Motor neuron (in vitro differentiated cells): ENCODE results near the gene EPHB3. TPM values are rescaled to one million over a fixed set of nuclear protein-coding genes. Genes with fewer than 3 reads are reported as not detected.

Source experiments
- ATAC-seq, 8 experiments: fragments of 200-7000 bp; cut with Tn5 transposase; replicated peaks in 6 of 8; 2 replicates each; pipeline ENCODE4 v1.8.0; 2021; ENCODE audit warnings: mild to moderate bottlenecking in 8 of 8, moderate library complexity in 8 of 8
- H3K27ac ChIP-seq, 2 donors: fragments of 250-450 bp; sonication (Bioruptor Pico); 2 replicates each; pipeline ENCODE4 v1.9.0; 2021; ENCODE audit warnings: antibody characterized with exemption in 2 of 2, mild to moderate bottlenecking in 2 of 2, moderate library complexity in 1 of 2
- H3K4me1 ChIP-seq, 2 donors: fragments of 250-450 bp; sonication (Bioruptor Pico); replicated peaks in 1 of 2; 2 replicates each; pipeline ENCODE4 v1.6.1; 2021; ENCODE audit warnings: antibody characterized with exemption in 2 of 2, mild to moderate bottlenecking in 2 of 2, moderate library complexity in 1 of 2
- H3K4me3 ChIP-seq, 5 donors: fragments of 250-450 bp; sonication (Bioruptor Pico); 2 replicates each; pipeline ENCODE4 v1.9.0; 2021; ENCODE audit warnings: antibody characterized with exemption in 5 of 5, mild to moderate bottlenecking in 5 of 5, moderate library complexity in 4 of 5
- WGBS, 10 experiments: fragments of 450-650 bp; shearing (Covaris generic); methylation state at CpG; one replicate each; pipeline ENCODE4 v1.0.0; 2022; 5-methylcytosine and 5-hydroxymethylcytosine counted together
- in situ Hi-C, 9 experiments: fragments of 400-800 bp; cut with MboI; loops; one replicate each; pipeline ENCODE4 v1.15.0; 2021; ENCODE audit warnings: low sequenced_read_pairs in 9 of 9, low pct_unique_long_range_greater_than_20kb in 2 of 9; ENCODE audit not compliant: unreplicated experiment in 9 of 9
- total RNA-seq, 8 experiments: library from RNA; unstranded; fragments of 300-600 nt; gene quantifications; 2 replicates each; pipeline versions ENCODE4 v1.2.3 to v1.2.4, GENCODE V29; 2022

Gene EPHB3
- total RNA-seq, 8 experiments from 2014 or later, result 2.3 to 40.3 (median 16.9) TPM

DNA sequence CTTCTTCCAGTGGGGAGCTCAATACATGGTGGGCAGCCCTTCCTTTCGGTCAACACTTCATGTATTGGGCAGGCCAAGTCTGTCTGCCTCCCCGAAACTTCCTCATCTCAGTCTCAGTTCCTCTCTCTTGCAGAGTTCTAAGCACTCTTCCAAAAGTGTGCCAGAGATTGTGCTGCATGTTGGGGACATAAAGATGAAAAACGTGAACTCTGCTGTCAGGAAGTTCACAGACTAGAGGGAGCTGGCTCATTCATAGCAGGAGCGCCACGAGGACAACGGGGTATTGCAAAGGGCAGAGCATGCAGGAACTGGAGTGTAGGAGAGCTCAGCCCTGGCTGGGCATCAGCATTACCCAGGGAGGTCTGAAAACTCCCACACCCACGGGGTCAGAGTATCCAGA lies 15.3 kb upstream of the EPHB3 start:
- Histone ChIP-seq H3K4me3 (no peak overlapping the region), H3K27ac (no peak overlapping the region), H3K4me1 (peaks cover 7 to 11% of the 10 kb centered on the region in 2 donors)
- no peak for ATAC-seq
- WGBS, 10 experiments, result 57 to 81% (median 72%) methylated on average over 2 to 3 of the region's 7 CpGs; no CpG with 5 or more reads in 7 of the 10 experiments
- in situ Hi-C loops, result loop anchor here in 6 of 9 experiments (10.0 to 25.0 kb wide), 5 partner anchors 134 to 659 kb away; partner anchors contain the start of genes THPO (in 3 of the 6), CLCN2 (in 2 of the 6), POLR2H (in 2 of the 6) and CHRD (in 1 of the 6)

DNA sequence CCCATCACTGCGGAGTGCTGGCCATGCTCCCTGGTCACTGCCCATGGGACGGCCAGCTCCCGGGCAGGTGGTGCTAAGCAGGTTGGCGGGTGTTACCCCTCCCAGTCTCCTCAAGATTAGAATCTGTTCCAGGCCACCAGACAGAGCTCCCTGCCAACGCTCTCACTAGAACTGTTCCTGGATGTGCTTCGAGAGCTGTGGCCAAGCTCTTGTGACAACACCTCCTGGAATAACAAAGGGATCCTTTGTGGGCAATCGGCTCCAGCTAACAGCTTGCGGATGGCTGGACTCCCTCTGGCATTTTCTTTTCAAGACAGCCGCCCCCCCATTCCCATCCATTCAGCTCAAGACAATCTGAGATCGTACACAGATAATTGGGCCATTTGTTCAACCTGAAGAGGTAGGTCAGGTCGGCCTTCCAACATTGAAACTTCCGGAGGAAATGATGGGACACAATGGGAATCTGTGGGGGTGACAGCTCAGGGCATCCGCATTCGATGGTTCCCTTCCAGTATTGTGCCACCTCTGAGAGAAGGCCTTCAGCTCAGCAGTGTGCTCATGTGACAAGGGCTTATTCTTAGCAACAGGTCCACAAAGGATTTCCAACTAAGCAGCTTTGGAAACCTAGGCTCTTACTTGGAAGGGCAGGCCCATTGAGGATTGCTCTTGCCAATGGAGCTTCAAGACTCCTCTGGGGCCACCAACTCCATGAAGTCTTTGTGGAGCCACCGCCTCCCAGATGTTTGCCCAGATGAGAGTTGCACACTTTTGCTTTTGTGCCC lies 11.6 kb upstream of the EPHB3 start:
- 20 to 80% (median 52%) methylated on average over 1 to 7 of the region's 15 CpGs; no CpG with 5 or more reads in 2 of the 10 experiments for WGBS, 10 experiments
- H3K27ac ChIP-seq, result no peak overlapping the region
- peak in 5 of 8 experiments; percentile 14 to 79 (median 69) for ATAC-seq
- no peak overlapping the region for H3K4me3 ChIP-seq
- peaks cover 4 to 7% of the 10 kb centered on the region in 2 donors for H3K4me1 ChIP-seq
- in situ Hi-C loops, result loop anchor here in 6 of 9 experiments (10.0 to 25.0 kb wide), 5 partner anchors 138 to 663 kb away; partner anchors contain the start of genes THPO (in 3 of the 6), CLCN2 (in 2 of the 6), POLR2H (in 2 of the 6) and CHRD (in 1 of the 6)

DNA sequence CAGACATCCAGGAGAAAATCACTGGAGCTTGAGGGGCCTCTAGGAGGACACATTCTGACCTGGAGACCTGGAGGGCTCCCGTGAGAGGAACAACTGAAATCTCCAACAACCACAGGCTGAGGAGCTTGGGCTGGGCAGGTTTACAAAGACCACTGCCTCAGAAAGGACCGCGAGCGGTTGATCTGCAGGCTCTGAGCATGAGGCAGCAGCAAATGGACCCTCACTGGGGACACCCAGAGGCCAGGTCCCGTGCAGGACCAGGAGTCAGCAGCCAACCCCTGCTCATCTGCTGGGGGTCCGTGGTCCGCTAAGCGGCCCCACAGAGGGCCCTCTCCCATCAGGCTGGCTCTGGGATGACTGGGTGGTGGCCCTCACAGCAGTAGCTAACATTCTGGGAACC lies 10.5 kb upstream of the EPHB3 start:
- peaks cover 4 to 7% of the 10 kb centered on the region in 2 donors for H3K4me1 ChIP-seq
- in situ Hi-C loops, result no loop called here

DNA sequence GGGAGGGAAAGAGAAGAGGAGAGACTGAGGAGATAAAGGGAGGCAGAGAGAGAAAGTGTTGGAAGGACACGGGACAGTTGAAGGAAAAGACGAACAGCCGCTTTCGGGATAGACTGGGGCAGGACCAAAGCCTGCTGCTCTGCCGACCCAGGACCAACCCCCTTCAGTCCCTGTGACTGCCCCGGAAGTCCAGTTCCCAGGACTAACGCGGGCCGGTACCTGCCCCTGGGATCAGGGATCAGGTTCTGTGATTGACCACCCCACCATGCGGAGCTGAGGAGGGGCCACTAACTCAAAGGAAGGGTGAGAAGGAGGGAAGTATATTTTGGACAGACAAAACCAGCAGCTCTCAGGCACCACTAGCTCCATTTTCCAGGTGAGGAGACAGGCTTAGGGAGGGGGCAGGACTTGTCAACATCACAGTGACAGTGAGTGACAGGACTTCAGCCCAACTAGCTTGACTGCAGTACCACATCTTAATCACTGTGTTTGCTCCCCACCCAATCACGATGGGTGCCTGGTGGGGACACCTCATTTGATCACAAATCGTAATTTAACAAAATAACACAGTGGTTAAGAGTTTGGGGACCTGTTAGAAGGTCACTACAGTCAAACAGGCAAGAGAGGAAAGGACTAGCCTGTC lies 9.8 kb upstream of the EPHB3 start:
- H3K27ac ChIP-seq, result no peak overlapping the region
- ATAC-seq, result no peak
- peaks cover 4 to 7% of the 10 kb centered on the region in 2 donors for H3K4me1 ChIP-seq
- in situ Hi-C loops, result no loop called here
- 10 to 100% (median 77%) methylated on average over 1 to 9 of the region's 12 CpGs; no CpG with 5 or more reads in 1 of the 10 experiments for WGBS, 10 experiments
- H3K4me3 ChIP-seq, result no peak overlapping the region

More for the DNA sequence above, 10.5 kb upstream of the EPHB3 start:
- Histone ChIP-seq H3K27ac (no peak overlapping the region), H3K4me3 (no peak overlapping the region)
- ATAC-seq, result no peak
- 25 to 100% (median 75%) methylated on average over 2 to 4 of the region's 8 CpGs; no CpG with 5 or more reads in 5 of the 10 experiments for WGBS, 10 experiments

DNA sequence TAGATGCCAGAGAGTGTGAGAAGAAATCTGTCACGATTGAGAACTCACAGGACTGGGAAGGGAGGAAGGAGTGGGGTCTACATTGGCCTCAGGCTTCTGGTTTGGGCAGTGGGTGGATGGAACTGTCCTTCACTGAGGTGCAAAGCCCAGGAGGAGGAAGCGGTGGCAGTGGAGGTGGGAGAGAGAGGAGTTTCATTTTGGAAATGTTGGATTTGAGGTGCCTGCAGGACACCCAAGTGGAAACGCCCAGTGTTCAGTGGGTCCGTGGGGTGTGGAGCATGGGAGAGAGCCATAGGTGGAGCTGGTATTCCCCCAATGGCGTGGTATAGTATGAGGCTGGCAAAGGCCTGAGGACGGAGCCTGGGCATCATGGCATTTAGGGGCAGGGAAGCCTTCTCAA lies 9.3 kb upstream of the EPHB3 start:
- Histone ChIP-seq H3K4me1 (peaks cover 4 to 7% of the 10 kb centered on the region in 2 donors), H3K4me3 (no peak overlapping the region), H3K27ac (no peak overlapping the region)
- 17 to 93% (median 67%) methylated on average over 1 to 6 of the region's 6 CpGs; no CpG with 5 or more reads in 1 of the 10 experiments for WGBS, 10 experiments
- no peak for ATAC-seq
- in situ Hi-C loops, result no loop called here

GRCh38 chr3:184552863-184553262 lies 8.7 kb upstream of the EPHB3 start:
- Histone ChIP-seq H3K4me1 (peaks cover 4 to 7% of the 10 kb centered on the region in 2 donors), H3K4me3 (no peak overlapping the region), H3K27ac (no peak overlapping the region)
- ATAC-seq, result no peak
- 69 to 100% (median 90%) methylated on average over 2 to 9 of the region's 13 CpGs; no CpG with 5 or more reads in 1 of the 10 experiments for WGBS, 10 experiments
- in situ Hi-C loops, result no loop called here

DNA sequence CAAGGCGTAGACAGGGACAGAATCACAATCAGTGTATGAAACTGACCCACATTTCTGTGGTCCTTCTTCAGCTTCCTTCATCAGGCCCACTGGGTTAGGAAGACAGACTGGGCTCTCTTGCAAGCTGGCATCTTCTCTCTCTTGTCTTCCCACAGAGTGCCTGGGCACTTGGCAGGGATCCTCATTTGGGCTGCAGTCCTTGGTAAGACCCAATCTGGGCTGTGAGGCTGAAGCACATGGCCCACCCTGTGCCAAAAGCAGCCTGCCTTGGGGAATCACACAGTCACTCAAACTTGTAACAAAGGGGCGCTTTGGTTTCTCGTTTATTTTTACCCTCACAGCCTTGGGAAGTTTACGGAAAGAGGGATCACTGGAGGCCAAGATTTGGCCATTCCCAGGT lies 8.2 kb upstream of the EPHB3 start:
- Histone ChIP-seq H3K4me3 (no peak overlapping the region), H3K27ac (no peak overlapping the region), H3K4me1 (peaks cover 4 to 7% of the 10 kb centered on the region in 2 donors)
- in situ Hi-C loops, result no loop called here
- no peak for ATAC-seq
- WGBS, 10 experiments, result 71 to 100% (median 86%) methylated on average over 1 to 3 of the region's 4 CpGs; no CpG with 5 or more reads in 3 of the 10 experiments

GRCh38 chr3:184554461-184554860 lies 7.1 kb upstream of the EPHB3 start:
- ATAC-seq, result no peak
- WGBS, 10 experiments, result 50 to 94% (median 78%) methylated on average over 1 to 5 of the region's 5 CpGs

GRCh38 chr3:184556582-184557347 lies 4.8 kb upstream of the EPHB3 start:
- H3K4me1 ChIP-seq, result peaks cover 0 to 6% of the 10 kb centered on the region in 2 donors
- in situ Hi-C loops, result no loop called here
- 25 to 100% (median 91%) methylated on average over 1 to 8 of the region's 15 CpGs; no CpG with 5 or more reads in 2 of the 10 experiments for WGBS, 10 experiments
- H3K4me3 ChIP-seq, result no peak overlapping the region
- H3K27ac ChIP-seq, result no peak overlapping the region
- ATAC-seq, result no peak

More at GRCh38 chr3:184554461-184554860, 7.1 kb upstream of the EPHB3 start:
- H3K27ac ChIP-seq, result no peak overlapping the region
- no peak overlapping the region for H3K4me3 ChIP-seq
- in situ Hi-C loops, result no loop called here
- peaks cover 3 to 9% of the 10 kb centered on the region in 2 donors for H3K4me1 ChIP-seq

DNA sequence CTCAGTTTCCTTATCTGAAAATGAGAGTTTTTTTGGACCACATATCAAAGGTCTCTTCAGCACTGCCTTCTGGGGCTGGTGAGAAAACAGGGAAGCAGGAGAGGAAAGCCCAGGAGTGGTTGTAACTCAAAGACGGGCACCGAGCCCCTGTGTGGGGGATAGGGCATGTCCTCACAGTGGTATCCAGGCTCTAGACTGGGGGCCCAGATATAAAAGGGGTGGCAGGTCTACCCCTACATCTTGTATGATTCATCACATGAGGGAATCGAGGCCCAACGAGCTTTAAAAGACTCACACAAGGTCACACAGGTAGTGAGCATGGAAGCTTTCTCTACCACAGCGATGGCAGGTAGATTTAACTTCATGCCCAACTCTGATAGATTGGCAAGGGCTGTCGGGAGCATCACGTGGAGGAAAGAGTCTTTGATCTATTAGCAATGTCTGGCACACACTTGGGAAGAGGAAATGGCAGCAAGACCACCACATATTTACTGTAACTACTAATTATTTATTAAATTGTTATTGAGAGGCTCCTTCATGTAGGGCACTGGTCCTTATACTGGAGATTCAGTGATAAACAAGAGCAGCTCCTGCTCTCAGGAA lies 4.1 kb upstream of the EPHB3 start:
- no peak for ATAC-seq
- peaks cover 0 to 6% of the 10 kb centered on the region in 2 donors for H3K4me1 ChIP-seq
- 30 to 83% (median 58%) methylated on average over 1 to 5 of the region's 7 CpGs; no CpG with 5 or more reads in 4 of the 10 experiments for WGBS, 10 experiments
- no peak overlapping the region for H3K4me3 ChIP-seq
- in situ Hi-C loops, result no loop called here
- no peak overlapping the region for H3K27ac ChIP-seq

DNA sequence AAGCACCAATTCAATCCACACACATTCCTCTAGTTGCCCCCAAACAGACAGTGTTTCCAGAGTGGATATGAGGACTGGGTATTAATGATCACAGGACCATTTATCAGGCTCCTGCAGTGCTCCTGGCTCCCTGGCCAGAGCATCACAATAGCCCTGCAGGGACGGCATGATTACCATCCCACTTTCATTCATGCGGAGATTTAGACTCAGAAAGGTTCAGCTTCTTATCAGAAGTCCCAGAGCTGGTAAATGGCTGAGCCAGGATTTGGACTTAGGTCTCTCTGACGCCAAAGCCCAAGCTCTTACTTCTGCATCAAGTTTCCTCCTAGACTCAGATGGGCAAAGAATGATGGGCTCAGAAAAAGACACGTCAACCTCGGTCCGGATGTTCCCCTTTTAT lies 2.9 kb upstream of the EPHB3 start:
- in situ Hi-C loops, result no loop called here
- 10 to 66% (median 44%) methylated on average over 1 to 5 of the region's 6 CpGs; no CpG with 5 or more reads in 5 of the 10 experiments for WGBS, 10 experiments
- Histone ChIP-seq H3K27ac (no peak overlapping the region), H3K4me3 (no peak overlapping the region), H3K4me1 (peaks cover 0 to 6% of the 10 kb centered on the region in 2 donors)
- ATAC-seq, result no peak

GRCh38 chr3:184559336-184559735 lies 2.2 kb upstream of the EPHB3 start:
- Histone ChIP-seq H3K27ac (no peak overlapping the region), H3K4me1 (peaks cover under 1 to 6% of the 10 kb centered on the region in 2 donors), H3K4me3 (no peak overlapping the region)
- in situ Hi-C loops, result no loop called here
- ATAC-seq, result no peak
- 58 to 80% methylated on average over 2 of the region's 11 CpGs; no CpG with 5 or more reads in 8 of the 10 experiments for WGBS, 10 experiments
